Measurements from ENCODE around the gene ACADVL. TPM values are rescaled to one million over a fixed set of nuclear protein-coding genes. Genes with fewer than 3 reads are reported as not detected.

The ACADVL gene
- total RNA-seq, 6 experiments from 2014 or later = 378 to 463 (median 405) TPM

DNA sequence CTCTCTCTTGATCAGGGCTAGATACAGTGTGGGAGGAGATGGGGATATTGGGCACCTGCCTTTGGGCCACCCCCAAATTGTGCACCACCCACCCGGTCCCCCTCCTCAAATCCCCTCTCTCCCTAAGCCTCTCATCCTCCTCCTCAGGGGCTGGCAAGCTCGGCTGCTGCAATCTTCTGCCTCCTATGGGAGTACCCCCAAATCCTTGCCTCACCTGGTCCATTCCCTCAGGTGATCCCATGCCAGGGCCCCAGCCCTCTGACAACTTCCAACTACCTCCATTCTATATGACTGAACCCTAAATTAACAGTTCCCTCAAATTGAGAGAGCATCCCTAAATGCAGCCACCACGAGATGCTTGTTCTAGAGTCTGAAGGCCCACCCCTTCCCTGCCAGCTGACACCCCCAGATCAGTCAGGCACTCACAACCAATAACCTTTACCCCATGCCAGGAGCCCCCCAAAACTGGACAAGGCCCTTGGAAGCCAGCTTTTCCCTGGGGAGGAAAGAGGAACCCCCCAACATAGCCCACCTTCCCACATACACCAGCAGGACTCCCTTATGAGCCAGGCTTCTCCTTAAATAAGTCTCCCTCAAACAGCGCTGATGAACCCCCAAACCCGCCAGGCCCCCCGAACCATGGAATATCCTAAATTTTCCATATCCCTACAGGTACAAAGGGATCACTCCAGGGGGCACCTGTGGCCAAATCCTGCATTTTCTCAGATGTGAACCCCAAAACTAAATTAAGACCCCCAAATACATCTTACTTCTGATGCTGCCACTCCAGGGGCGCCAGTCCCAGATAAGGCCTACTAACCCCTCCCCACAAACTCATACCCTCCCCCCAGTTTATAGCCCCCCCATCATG, 3.3 kb upstream of the ACADVL start:
- Mint-ChIP-seq H3K4me3 (peak overlapping the region; percentile 88), H3K27ac (peak overlapping the region; percentile 96), H3K27me3 (ENCODE audit: insufficient read depth) (peaks cover 24% of the 10 kb centered on the region), H3K9me3 (no peaks in the 10 kb centered on the region), H3K4me1 (ENCODE audit: low read depth) (peaks cover 83% of the 10 kb centered on the region), H3K36me3 (ENCODE audit: low read depth) (peaks cover 21% of the 10 kb centered on the region)
- DNase-seq = no peak
- TF ChIP-seq, protein P1, sequence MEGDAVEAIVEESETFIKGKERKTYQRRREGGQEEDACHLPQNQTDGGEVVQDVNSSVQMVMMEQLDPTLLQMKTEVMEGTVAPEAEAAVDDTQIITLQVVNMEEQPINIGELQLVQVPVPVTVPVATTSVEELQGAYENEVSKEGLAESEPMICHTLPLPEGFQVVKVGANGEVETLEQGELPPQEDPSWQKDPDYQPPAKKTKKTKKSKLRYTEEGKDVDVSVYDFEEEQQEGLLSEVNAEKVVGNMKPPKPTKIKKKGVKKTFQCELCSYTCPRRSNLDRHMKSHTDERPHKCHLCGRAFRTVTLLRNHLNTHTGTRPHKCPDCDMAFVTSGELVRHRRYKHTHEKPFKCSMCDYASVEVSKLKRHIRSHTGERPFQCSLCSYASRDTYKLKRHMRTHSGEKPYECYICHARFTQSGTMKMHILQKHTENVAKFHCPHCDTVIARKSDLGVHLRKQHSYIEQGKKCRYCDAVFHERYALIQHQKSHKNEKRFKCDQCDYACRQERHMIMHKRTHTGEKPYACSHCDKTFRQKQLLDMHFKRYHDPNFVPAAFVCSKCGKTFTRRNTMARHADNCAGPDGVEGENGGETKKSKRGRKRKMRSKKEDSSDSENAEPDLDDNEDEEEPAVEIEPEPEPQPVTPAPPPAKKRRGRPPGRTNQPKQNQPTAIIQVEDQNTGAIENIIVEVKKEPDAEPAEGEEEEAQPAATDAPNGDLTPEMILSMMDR (IDR thresholded peaks at IDR 0.05) = no peak; the same call in 1 of the 2 replicates

DNA sequence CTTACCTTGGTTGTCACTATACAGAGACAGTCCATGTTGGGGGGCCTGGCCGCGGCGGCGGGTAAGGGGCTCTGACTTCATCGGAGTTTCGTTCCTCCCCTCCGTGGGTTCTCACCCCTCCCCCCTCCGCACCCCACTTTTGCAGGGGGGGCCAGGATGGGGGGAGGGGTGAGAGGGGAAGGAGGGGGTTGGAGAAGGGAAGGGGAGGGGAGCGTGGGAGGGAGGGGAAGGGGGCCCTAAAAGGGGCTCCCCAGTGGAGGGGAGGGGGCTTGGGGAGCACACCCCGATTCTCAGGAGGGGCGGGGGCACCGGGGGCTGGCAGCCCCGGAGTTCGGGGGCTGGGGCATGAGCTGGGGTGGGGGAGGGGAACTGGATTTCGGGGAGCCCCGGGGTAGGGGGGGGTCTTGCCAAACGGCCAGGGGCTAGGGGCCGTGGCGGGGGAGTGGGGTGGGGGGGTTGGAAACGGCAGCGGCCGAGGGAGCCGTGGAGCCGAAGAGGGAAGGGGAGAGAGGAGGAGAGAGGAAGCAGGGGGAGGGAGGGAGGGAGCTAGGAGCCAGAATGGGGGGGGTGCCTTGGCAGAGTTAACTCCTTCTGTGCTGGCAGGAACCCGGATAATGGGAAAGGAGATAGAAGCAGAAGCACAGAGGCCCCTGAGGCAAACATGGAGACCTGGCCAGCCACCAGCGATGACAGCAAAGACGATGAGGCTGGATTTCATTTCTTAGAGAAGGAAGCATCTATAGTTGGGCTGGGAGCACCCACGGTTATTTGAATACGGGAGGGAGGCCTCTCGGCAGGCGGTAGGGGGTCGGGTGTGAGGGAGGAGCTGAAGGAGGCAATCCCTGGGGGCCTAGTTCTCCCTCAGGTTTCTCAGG, 2.4 kb upstream of the ACADVL start:
- Mint-ChIP-seq H3K9me3 (no peaks in the 10 kb centered on the region), H3K36me3 (ENCODE audit: low read depth) (peaks cover 23% of the 10 kb centered on the region), H3K4me3 (peak overlapping the region; percentile 88), H3K27me3 (ENCODE audit: insufficient read depth) (peaks cover 33% of the 10 kb centered on the region), H3K4me1 (ENCODE audit: low read depth) (peaks cover 84% of the 10 kb centered on the region), H3K27ac (peak overlapping the region; percentile 96)
- TF ChIP-seq, protein P1 (IDR thresholded peaks at IDR 0.05) = no peak
- DNase-seq = no peak

DNA sequence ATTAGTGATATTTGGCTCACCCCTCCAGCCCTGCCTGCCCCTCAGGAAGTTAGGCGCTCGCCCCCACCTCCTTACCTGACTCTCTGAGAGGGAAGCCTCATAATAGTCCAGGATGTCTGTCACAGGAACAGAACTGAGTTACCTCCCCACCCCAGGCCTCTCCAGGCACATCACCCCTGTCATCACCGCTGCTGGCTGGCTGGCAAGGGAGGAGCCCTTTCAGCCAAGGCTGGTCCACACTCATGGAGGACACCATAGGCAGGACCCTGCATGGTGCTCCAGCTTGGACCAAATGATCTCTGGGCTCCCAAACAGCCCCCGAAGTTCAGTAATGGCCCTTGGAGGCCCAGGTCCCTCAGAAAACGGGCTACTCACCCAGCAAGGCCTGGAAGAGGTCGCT, 1.6 kb upstream of the ACADVL start:
- Mint-ChIP-seq H3K4me3 (peak overlapping the region; percentile 88), H3K9me3 (no peaks in the 10 kb centered on the region), H3K27ac (peak overlapping the region; percentile 92), H3K27me3 (ENCODE audit: insufficient read depth) (peaks cover 33% of the 10 kb centered on the region), H3K36me3 (ENCODE audit: low read depth) (peaks cover 22% of the 10 kb centered on the region), H3K4me1 (ENCODE audit: low read depth) (peaks cover 83% of the 10 kb centered on the region)
- TF ChIP-seq, protein P1 (IDR thresholded peaks at IDR 0.05) = no peak
- no peak for DNase-seq

DNA sequence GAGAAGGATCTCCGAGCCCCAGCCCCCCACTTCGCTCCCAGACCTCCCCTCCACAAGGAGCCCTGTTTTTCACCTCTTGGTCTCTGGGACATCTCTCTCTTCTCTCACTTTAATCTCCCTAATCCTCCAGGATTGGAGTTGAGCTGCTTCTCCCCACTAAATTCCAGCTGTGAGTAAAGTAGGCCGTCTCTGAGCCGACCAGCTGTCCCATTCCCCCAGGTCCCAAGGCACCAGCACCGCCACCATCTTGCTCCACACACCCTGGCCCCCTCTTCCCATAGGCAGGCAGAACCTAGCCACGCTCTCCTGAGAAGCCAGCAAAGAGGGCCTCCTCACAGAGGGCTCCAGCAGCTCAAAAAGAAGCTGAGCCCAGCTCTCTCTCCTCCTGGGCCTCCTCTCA, 980 bp upstream of the ACADVL start:
- Mint-ChIP-seq H3K4me3 (peak overlapping the region; percentile 92), H3K4me1 (ENCODE audit: low read depth) (peaks cover 82% of the 10 kb centered on the region), H3K27ac (peak overlapping the region; percentile 92), H3K27me3 (ENCODE audit: insufficient read depth) (peaks cover 33% of the 10 kb centered on the region), H3K36me3 (ENCODE audit: low read depth) (peaks cover 22% of the 10 kb centered on the region), H3K9me3 (no peaks in the 10 kb centered on the region)
- TF ChIP-seq, protein P1 (IDR thresholded peaks at IDR 0.05) = no peak
- no peak for DNase-seq

DNA sequence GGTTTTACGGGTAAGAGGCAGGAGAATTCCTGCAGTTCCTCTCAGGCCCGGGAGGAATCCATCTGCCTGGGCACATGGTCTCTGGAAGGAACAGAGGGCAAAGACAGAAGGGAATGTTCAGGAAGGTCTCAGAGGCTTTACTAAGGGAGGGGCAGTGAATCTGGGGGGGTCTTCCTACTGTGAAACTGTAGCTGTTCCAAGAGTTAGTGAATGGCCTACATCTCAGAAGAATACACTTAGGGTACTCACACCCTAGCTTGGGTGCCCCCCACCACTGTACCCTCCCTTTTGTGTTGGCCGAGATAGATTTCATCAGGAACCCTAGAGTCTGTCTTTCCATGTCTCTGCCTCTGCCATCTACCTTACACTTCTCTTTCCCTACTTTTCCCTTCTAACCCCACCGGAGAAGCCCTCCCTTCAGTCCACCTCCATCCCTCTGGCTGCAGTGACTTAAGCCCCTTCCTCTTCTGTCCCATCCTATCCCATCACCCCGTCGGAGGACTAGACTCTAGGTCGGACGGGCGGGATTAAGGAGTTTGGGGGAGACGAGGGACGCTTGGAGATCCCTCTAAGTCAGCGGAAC, 418 bp upstream of the ACADVL start:
- DNase-seq = no peak
- TF ChIP-seq, protein P1 (IDR thresholded peaks at IDR 0.05) = no peak
- peaks cover 25% of the 10 kb centered on the region for H3K36me3 Mint-ChIP-seq (ENCODE audit: low read depth)
- H3K9me3 Mint-ChIP-seq = no peaks in the 10 kb centered on the region
- H3K27ac Mint-ChIP-seq = peak overlapping the region; percentile 92
- H3K4me1 Mint-ChIP-seq (ENCODE audit: low read depth) = peaks cover 80% of the 10 kb centered on the region
- H3K4me3 Mint-ChIP-seq = peak overlapping the region; percentile 92
- H3K27me3 Mint-ChIP-seq (ENCODE audit: insufficient read depth) = peaks cover 32% of the 10 kb centered on the region

Data from HFFc6 (cell line).